Putamen (tissue), 1 donor: ENCODE results near the gene HOXA5.

Source experiments
- DNase-seq: peaks from one replicate; pipeline ENCODE4 v3.0.0-alpha.2; 2016; ENCODE audit warnings: low spot score

The HOXA5 gene

DNA sequence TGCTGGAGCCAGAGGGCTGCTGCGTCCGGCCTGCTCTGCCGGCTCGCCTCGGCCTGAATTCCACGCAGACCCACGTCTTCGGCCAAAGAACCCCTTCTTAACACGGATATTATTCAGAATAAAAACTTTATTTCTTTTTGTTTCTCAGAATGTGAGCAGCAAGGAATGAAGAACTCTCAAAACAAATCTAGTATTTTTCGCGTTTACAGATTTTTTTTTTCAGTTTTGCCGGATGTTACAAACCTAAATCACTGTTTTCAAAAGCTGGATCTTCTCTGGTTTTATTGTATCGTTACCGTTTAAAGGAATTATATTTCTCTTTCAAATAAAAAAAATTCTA is 36.6 kb downstream of the HOXA5 start:
- no peak for DNase-seq

DNA sequence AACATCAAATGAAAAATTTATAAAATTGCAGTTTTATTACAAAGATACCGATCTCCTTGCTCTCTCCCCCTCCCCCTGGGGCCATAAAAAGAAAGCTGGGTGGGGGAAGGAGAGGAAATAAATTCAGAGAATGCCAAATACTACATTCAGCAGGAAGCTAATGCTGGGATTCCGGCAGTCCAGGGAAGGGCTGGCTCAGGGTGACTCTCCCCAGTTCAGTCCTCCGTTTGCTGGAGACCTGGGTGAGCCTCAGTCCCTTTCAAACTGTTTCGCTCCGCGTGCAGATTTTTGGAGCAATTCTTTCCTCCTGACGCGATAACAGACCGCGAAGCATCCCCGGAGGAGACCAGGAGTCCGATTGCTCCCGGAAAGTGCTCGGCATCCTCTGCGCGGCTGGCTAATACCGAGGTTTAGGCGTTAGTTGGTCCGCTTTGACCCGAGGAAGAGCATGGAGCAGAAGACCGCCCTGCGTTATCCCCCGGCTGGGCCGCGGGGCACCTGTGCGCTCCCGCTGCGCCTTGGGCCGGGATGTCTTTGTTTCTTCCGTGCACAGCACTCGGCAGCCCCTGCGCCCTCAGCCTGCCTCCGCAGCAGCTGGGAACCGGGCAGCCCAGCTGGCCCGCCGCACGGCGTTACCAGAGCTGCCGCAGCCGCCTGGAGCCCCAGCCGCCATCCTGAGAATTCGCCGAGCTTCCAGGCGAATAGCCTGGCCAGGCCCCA is 37.1 kb downstream of the HOXA5 start:
- no peak for DNase-seq

DNA sequence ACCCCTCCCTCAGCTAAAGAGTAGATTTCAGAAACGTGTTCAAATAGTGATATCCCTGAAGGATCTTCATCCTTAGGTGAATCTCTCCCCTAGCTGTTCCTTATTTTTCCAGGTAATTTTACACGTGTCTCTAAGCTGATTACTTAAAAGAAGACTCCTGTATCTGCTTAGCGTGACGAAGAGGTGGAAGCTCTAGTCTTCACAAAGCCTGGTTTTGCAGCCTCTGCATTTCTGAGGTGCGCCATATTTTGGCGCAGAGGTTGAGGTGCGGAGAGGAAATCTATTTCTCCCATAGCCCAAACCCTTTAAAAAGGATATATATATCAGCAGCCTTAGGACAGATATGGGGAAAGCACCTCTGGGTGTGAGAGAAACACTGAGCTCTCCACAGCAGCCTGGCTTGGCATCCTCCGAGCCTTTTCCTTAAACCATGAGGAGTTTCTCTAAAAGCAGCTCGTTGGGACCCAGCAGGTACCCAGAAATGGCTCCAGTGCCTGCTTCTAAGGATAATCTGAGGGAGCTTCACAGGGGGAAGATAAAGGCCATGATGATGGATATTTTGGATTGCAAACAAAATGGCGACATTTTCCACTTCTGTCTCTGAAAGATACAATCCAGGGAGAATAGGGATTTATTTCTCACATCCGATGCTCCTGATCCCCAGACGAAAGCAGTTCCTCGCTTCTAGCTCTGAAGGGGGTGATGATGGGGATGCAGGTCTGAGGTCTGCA is 38.0 kb downstream of the HOXA5 start:
- no peak for DNase-seq

DNA sequence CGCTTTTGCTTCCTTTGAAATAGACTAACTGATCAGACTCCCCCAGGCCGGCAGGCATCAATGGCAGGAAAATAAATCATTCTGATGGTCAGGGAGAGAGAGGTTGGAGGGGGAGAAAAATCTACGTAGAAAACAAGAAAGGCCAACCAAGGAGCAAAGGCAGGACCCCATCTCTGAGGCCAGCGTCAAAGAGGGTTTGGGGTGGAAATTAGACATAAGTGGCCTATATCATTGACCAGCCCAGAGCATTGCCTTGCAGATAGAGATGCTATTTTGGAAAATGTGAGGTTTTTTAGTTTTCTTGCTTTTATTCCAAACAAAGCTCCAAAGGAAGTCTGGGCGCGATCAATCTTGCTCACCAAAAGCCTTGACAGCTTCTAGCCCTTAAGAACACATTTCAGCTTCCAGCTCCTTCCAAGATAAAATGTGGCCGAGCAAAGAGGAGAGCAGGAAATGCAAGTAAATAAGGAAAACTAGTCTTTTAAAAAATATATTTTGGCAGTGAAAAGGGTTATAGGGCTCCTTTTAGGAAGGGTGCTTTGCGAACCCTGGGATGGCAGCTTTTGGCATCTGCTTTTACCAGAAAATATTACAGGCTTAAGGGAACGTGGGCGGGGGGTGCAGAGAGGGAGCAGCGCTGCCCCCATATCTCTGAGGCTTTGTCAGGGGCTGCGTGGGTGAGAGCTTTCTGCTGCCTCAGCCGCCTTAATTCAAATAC is 39.0 kb downstream of the HOXA5 start:
- no peak for DNase-seq

GRCh38 chr7:27103489-27104226 is 39.8 kb downstream of the HOXA5 start:
- DNase-seq = no peak

DNA sequence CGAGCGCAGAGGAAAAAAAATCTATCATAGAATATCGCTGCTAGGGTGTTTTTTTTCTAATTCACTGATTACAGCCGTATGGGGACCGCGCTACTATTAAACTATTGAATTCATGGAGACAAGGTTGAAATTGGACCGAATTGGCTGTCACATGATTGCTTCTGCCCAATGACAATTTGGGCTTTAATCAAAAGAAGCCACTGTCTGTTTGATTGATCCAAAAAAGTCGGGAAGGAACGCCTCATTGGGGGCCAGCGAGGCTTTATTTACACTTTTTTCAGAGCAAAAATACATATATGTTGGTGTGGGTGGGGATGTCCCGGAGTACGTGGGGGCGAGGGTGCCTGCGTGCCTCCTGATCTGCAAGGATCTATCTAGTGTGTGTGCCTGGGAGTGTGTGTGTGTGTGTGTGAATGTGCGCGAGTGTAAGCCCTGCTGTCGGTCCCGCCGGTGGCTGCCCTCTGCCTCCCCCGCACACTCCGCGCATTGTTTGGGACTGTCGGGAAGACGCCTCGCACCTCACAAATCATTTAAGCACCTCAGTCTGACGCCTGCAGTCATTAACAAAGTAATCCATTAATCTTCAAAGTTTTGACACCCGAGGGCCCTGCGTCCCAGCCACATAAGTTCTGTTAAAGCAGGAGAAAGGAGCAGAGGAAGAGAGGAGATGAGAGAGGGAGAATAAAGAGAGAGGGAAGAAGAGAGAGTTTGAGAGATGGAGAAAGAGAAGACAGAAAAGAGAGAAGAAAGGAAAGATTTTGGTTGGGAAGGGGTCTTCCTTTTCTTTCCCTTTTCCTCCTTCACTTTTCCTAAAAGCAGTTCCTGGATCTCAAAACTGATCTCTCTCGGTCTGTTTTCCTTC is 40.7 kb downstream of the HOXA5 start, which contains the start of gene HOXA2:
TSS of gene HOXA2 (minus strand) at position 103 of the 862 bp plus-strand sequence. CDS start 183 bp downstream, outside the sequence.
- no peak for DNase-seq

GRCh38 chr7:27101957-27102580 is 41.4 kb downstream of the HOXA5 start:
- no peak for DNase-seq

GRCh38 chr7:27101171-27101956 is 42.1 kb downstream of the HOXA5 start:
- no peak for DNase-seq

DNA sequence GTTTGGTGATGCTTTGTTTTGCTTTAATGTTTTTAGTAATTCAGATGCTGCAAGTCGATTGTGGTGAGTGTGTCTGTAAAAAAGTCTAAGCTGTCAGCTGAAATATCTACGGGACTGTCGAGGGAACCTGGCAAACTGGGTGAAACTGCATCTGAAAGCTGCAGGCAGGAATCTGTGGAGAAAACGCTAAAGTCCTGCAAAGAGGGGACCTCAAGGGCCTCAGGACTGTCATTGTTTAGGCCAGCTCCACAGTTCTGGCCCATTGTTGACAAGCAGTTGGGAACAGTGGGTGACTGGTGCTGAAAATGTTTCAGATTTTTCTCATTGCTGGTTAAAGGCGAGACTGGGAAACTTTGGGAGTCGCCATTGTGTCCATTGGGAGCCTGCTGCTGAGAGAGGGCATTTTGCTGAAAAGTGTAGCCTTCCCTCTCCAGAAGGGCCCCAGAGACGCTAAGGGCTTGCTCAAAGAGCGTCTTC is 42.7 kb downstream of the HOXA5 start:
- no peak for DNase-seq

- DNase-seq = no peak
Measured at GRCh38 chr7:27099453-27100370, 43.8 kb downstream of the HOXA5 start.

DNA sequence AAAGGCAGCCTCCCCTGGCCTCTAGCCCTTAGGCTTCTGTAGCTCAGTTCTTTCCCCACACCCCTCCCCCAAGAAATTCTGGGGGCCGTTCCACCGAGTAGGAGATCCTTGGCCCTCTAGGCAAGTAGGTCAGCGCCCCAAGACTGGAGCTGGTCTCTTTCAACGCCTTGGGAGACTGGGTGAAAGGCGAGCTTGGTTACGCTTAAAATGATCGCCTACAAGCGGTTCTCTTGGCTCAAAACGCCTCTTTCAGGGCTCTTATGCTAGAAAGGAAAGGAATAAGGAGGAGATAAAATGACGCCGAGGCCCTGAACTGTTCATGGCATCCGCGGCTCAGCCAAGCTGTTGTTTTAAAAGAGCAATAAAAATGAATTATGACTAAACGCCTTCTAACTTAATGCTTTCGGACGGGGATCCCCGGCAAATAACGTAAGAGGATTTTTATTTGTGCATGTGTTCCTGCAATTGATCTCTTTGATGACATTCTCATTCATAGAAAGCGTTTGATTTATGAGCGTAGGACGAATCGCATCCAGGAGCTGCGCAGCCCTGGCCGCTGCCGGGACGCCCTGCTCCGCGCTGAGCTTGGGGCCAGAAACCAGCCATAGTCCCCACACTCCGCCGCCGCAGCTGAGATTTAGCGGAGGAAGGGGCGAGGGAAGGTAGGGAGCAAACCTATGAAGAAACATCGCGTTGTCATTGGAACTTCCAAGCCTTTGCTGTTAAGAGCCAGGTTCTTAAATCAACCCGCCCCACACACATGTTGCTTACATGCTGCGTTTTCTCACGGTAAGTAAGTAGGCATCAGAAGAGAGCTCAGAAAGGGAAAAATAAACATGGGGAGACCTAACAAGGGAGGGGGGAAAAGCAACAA is 44.7 kb downstream of the HOXA5 start:
- no peak for DNase-seq

- DNase-seq = no peak
Measured at GRCh38 chr7:27097686-27098577, 45.5 kb downstream of the HOXA5 start.

GRCh38 chr7:27096768-27097514 is 46.5 kb downstream of the HOXA5 start:
- no peak for DNase-seq

- DNase-seq = no peak
Measured at GRCh38 chr7:27095897-27096767, 47.3 kb downstream of the HOXA5 start, which contains the start of gene HOXA1. Gene HOXA1 (minus strand): TSS chr7:27096000. CDS start chr7:27095912, 88 bp downstream.
